Measurements from ENCODE around the gene MALL.
"Not testable (repeated sequence)": the region's sequence is repeated elsewhere in the genome, so short reads cannot be mapped to it uniquely, and the experiment has no call there.

Gene MALL

GRCh38 chr2:110049769-110050168 is 65.9 kb downstream of the MALL start:
- not testable (repeated sequence) for DNase-seq (ENCODE audit: low spot score)

DNA sequence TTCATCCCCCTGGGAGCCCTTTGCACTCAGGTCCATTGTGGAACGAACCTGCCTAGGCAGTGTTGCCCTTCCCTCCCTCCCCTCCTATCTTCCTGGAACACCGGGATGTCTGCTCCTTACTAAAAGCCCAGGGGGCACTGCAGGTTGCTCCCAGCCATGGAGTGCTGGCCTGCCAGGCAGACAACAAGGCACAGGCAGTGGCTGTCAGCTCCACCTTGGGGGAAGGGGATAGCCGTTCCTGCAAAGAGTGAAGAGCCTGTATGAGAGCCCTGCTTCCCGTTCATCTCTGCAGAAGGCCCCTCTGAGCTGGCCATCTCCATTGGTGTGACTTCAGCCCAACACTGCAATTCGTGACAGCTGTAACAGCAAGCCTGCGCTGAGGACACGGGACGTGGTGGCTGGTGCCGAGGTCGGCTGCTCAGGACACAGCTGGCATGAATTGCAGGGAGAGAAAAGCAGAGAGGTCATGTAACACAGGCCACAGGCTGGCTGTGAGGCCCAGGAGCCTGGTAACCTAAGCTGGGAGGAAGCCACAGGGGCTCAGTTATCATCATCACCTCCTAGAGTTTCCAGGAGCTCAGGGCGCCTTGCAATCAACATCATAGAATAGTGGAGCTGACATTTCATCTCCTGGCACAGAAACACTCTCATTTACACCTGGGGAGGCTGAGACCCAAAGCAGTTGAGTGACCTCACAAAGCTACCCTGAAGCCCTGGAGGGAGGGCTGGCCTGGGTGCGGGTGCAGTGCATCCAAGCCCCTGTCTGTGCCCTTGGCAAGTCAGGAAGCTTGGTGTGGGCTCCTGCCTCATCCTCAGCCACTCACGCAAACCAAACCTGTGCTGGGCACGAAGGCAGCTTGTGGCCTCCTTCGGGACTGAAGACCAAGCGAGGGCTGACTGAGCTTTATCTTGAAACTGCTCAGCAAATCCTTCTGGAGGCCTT is 67.1 kb downstream of the MALL start:
- DNase-seq (ENCODE audit: low spot score): not testable (repeated sequence)

DNA sequence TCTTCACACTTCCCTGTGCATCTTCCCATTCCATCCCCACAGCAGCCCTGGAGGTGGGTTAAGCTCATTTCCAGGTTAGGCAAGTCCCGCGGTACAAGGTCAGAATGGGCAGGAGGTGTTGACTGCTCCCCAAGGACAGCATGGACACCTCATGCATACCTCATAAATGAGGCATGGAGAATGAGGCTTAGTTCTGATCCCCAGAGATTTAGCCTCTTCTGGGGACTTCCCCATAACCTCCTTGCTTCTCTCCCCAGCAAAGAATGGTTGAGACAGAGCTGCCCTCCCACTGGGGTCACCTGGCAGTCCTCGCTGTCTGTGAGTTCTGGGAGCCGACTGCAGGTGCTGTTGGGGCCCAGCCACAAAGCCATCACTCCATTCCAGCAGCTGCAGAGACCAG is 68.4 kb downstream of the MALL start:
- not testable (repeated sequence) for DNase-seq (ENCODE audit: low spot score)

DNA sequence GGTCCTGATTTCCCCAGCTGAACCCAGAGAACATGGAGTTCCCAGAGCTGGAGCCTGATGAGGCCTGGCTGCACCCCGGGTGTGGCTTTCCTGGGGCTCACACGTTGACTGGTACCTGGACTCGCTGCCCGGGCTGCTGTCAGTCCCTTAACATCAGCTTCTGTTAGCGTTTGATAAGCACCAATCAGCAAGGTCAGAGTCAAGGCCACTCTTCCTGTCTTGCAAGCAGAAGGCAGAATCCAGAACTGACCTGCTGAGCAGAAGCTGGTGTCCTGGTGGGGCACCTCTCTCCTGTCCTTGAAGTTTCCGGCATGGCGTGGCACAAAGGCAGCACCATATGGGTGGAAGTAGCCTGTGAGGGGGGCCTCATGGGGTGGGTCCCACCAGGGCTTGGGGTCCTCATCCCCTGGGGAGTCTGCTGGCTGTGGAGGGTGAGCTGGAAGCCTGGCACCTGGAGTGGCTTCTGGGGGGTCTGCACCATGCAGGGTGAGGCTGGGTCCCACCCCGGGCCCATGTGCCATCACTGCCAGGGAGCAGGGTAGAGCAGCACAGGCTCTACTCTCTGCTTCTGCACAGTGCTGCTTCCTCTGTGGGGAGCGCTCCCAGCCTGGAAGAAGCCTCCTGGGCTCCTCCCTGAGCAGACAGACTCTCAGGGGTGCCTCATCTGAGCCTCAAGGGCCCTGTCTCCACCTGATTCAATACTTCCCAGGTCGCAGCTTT is 73.5 kb downstream of the MALL start:
- not testable (repeated sequence) for DNase-seq (ENCODE audit: low spot score)

DNA sequence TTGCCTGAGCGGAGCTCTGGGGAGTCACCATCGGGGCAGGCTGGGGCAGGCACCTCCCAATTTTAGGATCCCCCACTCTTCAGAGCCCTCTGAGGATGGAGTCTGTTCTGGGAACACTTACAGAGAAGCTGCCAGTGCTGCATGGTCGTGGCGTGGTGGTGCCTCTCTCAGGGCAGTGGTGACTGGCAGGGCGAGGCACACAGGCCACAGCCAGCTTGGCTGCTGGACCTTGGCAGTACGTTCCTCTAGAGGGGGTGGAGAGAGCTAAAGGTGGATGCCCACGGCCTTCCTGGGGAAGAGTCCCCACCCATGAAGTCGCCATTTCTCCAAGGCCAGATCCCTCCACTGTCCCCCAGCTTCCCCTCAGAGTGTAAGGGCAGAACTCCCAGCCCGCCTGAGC is 78.3 kb downstream of the MALL start:
- DNase-seq (ENCODE audit: low spot score): not testable (repeated sequence)

GRCh38 chr2:110035384-110035783 is 80.2 kb downstream of the MALL start:
- DNase-seq (ENCODE audit: low spot score): not testable (repeated sequence)

DNA sequence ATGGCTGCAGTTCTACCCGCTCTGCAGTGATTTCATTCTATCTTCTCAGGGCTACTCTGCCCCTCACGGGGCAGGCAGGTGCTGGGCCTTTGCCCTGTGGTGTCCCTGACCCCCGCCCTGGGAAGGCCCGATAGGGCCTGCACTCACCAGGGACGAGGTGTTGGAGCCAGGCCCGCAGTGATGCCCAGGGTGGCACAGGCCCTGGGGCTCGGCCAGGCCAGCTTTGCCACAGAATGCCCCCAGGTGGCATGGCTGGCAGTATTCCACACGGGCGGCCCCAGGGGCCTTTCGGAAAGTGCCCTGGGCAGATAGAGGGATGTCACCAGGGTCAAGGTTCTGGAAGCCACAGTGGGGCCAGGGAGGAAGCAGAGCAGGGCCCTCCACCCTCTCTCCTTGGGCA is 80.7 kb downstream of the MALL start:
- not testable (repeated sequence) for DNase-seq (ENCODE audit: low spot score)

All from AG20443 (cell line).